ENCODE data around the gene ZFYVE28.

DNA sequence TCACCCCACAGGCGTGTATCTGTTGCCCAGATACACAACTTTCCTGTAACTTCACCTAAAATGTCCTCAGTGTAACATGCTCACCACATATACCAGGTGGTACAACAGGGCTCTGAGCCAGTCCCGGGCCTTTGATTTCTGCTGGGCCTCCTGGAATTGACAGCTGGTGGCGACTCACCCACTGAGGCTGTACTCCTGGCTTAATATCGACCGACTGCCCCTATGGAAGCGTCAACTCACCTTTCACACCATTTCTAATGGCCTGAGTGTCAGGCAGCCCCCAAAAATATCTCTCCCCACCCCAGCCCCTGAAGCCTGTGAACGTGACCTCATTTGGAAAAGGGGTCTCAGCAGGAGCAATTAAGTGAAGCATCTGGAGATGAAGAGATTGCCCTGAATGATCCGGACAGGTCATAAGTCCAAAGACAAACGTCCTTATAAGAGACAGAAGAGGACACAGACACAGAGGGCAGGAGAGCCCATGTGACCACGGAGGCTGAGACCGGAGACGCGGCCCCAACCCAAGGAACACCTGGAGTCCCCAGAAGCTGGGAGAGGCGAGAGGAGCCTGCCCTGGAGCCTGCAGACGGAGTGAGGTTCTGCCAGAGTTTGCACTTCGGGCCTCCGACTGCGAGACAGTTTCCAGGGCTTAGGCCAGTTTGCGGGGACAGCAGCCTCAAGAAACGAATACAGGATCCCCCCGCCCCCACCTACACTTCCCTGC is 144.0 kb downstream of the ZFYVE28 start:
- TF ChIP-seq, protein P1, sequence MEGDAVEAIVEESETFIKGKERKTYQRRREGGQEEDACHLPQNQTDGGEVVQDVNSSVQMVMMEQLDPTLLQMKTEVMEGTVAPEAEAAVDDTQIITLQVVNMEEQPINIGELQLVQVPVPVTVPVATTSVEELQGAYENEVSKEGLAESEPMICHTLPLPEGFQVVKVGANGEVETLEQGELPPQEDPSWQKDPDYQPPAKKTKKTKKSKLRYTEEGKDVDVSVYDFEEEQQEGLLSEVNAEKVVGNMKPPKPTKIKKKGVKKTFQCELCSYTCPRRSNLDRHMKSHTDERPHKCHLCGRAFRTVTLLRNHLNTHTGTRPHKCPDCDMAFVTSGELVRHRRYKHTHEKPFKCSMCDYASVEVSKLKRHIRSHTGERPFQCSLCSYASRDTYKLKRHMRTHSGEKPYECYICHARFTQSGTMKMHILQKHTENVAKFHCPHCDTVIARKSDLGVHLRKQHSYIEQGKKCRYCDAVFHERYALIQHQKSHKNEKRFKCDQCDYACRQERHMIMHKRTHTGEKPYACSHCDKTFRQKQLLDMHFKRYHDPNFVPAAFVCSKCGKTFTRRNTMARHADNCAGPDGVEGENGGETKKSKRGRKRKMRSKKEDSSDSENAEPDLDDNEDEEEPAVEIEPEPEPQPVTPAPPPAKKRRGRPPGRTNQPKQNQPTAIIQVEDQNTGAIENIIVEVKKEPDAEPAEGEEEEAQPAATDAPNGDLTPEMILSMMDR (IDR thresholded peaks at IDR 0.05): no peak
- no peak for TF ChIP-seq POLR2A (IDR thresholded peaks at IDR 0.05)

All from body of pancreas (tissue), 4 donors.